K562 (cell line): Measurements from ENCODE around the gene C4orf54. TPM values are rescaled to one million over a fixed set of nuclear protein-coding genes. Genes with fewer than 3 reads are reported as not detected.
A peak's percentile ranks its signal among the peaks of the same experiment; 100 is the strongest.

ENCODE experiments used
- ATAC-seq: fragments of 200-7000 bp; cut with Tn5 transposase; 3 replicates; pipeline ENCODE4 v1.9.1; 2020; ENCODE audit warnings: moderate library complexity
- BruUV-seq: library from RNA; stranded (reverse); fragments of 400-500 nt; replicated peaks from 2 replicates; lab custom pipeline; 2021; lab: Mats Ljungman, UMichigan
- CTCF ChIA-PET: fragments of 300-600 bp; formaldehyde crosslinking; extraction: SDS; loops from one replicate; lab custom pipeline; 2021; ENCODE audit warnings: low intra/inter-chr PET ratio; lab: Yijun Ruan, JAX
- POLR2A ChIA-PET: fragments of 300-600, 350-650 bp; sonication (Branson Sonifier 250); formaldehyde crosslinking; extraction: SDS; loops from one replicate; lab custom pipeline; 2021; ENCODE audit warnings: antibody characterized with exemption, inconsistent platforms; lab: Yijun Ruan, JAX
- DNase-seq, 4 experiments: peaks; one replicate each; pipeline versions ENCODE4 v3.0.0 to v3.0.0-alpha.2; 2011 to 2018; ENCODE audit warnings: low spot score in 3 of 4, mixed read lengths in 3 of 4; ENCODE audit errors: extremely low read depth in 1 of 4
- FAIRE-seq: peaks from 2 replicates; lab custom pipeline; 2011; peaks lifted over from hg19 to GRCh38; lab: Jason Lieb, UNC
- H2AFZ ChIP-seq: 2 replicates; pipeline ENCODE4 v1.6.0; 2011; ENCODE audit warnings: low read depth, low read length, control low read depth, inconsistent platforms
- H3K27ac ChIP-seq: fragments of 200-600 bp; 3 replicates; pipeline ENCODE4 v1.8.0; 2011; ENCODE audit warnings: low read depth, mild to moderate bottlenecking, control low read depth, inconsistent platforms, low read length, moderate library complexity, mixed read lengths; ENCODE audit errors: extremely low read depth
- H3K27me3 ChIP-seq, 2 experiments: fragments of 300-600 bp in 1 of 2; 2 replicates in 1 of 2; 3 replicates in 1 of 2; pipeline versions ENCODE4 v1.6.0 to v1.8.0; 2011; ENCODE audit warnings: inconsistent platforms in 2 of 2, low read length in 2 of 2, mild to moderate bottlenecking in 1 of 2, mixed read lengths in 1 of 2, moderate library complexity in 1 of 2; ENCODE audit not compliant: control insufficient read depth in 2 of 2, insufficient read depth in 2 of 2
- H3K36me3 ChIP-seq: fragments of 300-600 bp; 3 replicates; pipeline ENCODE4 v1.8.0; 2011; ENCODE audit warnings: mild to moderate bottlenecking, low read length, inconsistent platforms; ENCODE audit not compliant: control insufficient read depth, insufficient read depth
- H3K4me1 ChIP-seq, 2 experiments: fragments of 200-600 bp in 1 of 2; replicated peaks in 1 of 2; 2 replicates in 1 of 2; 3 replicates in 1 of 2; pipeline versions ENCODE4 v1.5.1 to v1.8.0; 2011; ENCODE audit warnings: inconsistent platforms in 2 of 2, low read length in 2 of 2, mild to moderate bottlenecking in 1 of 2, mixed read lengths in 1 of 2, moderate library complexity in 1 of 2; ENCODE audit not compliant: control insufficient read depth in 2 of 2, insufficient read depth in 2 of 2
- H3K4me2 ChIP-seq: 2 replicates; pipeline ENCODE4 v1.6.1; 2011; ENCODE audit warnings: low read length, control low read depth, inconsistent platforms, mixed read lengths; ENCODE audit not compliant: insufficient read depth
- H3K4me3 ChIP-seq: fragments of 200-600 bp; sonication (generic), shearing (Covaris generic); 2 replicates; pipeline ENCODE4 v1.5.1; 2016; ENCODE audit warnings: control low read depth, inconsistent platforms
- H3K79me2 ChIP-seq: fragments of 200-600 bp; 3 replicates; pipeline ENCODE4 v1.8.0; 2011; ENCODE audit warnings: low read length, inconsistent platforms; ENCODE audit not compliant: control insufficient read depth, insufficient read depth
- H3K9ac ChIP-seq, 2 experiments: 2 replicates each; pipeline versions ENCODE4 v1.6.0 to v1.6.1; 2011; ENCODE audit warnings: low read depth in 2 of 2, low read length in 2 of 2, control low read depth in 1 of 2, inconsistent platforms in 1 of 2, mild to moderate bottlenecking in 1 of 2, mixed read lengths in 1 of 2; ENCODE audit not compliant: insufficient read depth in 1 of 2
- H3K9me1 ChIP-seq: one replicate; pipeline ENCODE4 v1.6.0; 2011; ENCODE audit warnings: inconsistent platforms, mild to moderate bottlenecking, low read length, moderate library complexity; ENCODE audit not compliant: control insufficient read depth, insufficient read depth
- H3K9me3 ChIP-seq: replicated peaks from 2 replicates; pipeline ENCODE4 v1.5.1; 2011; ENCODE audit warnings: low read depth, low read length, inconsistent platforms; ENCODE audit not compliant: control insufficient read depth, insufficient read depth
- H4K20me1 ChIP-seq: replicated peaks from 2 replicates; pipeline ENCODE4 v1.6.1; 2011; ENCODE audit warnings: low read length, inconsistent platforms, mixed read lengths; ENCODE audit not compliant: control insufficient read depth, insufficient read depth
- CHD4 ChIP-seq: fragments of 200-600 bp; sonication (generic); IDR thresholded peaks from 3 replicates; pipeline ENCODE4 v1.6.1; 2012; ENCODE audit warnings: low read depth, mild to moderate bottlenecking, mixed read lengths, low read length, inconsistent platforms; ENCODE audit not compliant: insufficient read depth, insufficient replicate concordance, poor library complexity, severe bottlenecking
- ETV6 ChIP-seq, 3 experiments: fragments of 150-350 bp in 1 of 3; sonication (generic) in 1 of 3; formaldehyde crosslinking in 1 of 3; IDR thresholded peaks; 2 replicates each; pipeline versions ENCODE4 v1.6.1 to v1.8.0; 2014 to 2022; ENCODE audit warnings: borderline replicate concordance in 2 of 3, low read depth in 2 of 3, antibody characterized with exemption in 1 of 3, low read length in 1 of 3, mild to moderate bottlenecking in 1 of 3, missing genetic modification reagents in 1 of 3
- IFI16 ChIP-seq: fragments of 250-450 bp; sonication (Bioruptor Pico); IDR thresholded peaks from 2 replicates; pipeline ENCODE4 v2.1.2; 2022; ENCODE audit warnings: mild to moderate bottlenecking, inconsistent platforms
- KAT8 ChIP-seq: fragments of 450-650 bp; IDR thresholded peaks from 2 replicates; pipeline ENCODE4 v1.6.1; 2016; ENCODE audit warnings: low read depth, mild to moderate bottlenecking
- MCM7 ChIP-seq, 2 experiments: fragments of 450-650 bp; IDR thresholded peaks; 2 replicates each; pipeline ENCODE4 v1.6.1; 2016 to 2018
- MEF2A ChIP-seq: IDR thresholded peaks from 2 replicates; pipeline ENCODE4 v1.6.1; 2011; ENCODE audit warnings: low read depth, mild to moderate bottlenecking, low read length, moderate library complexity; ENCODE audit not compliant: control insufficient read depth
- MTF1 ChIP-seq: fragments of 250-450 bp; sonication (Bioruptor Pico); IDR thresholded peaks from 2 replicates; pipeline ENCODE4 v1.9.0; 2021; ENCODE audit warnings: moderate library complexity, mild to moderate bottlenecking, inconsistent platforms, borderline replicate concordance
- NR2C2 ChIP-seq, 2 experiments: fragments of 200-800 bp in 1 of 2; sonication (Bioruptor generic) in 1 of 2; sonication (generic) in 1 of 2; formaldehyde crosslinking in 1 of 2; IDR thresholded peaks; 2 replicates each; pipeline versions ENCODE4 v1.6.1 to v1.8.0; 2016 to 2022; ENCODE audit warnings: mild to moderate bottlenecking in 1 of 2, missing compliant biosample characterization in 1 of 2, missing genetic modification characterization in 1 of 2, missing genetic modification reagents in 1 of 2
- NR3C1 ChIP-seq: sonication (generic); formaldehyde crosslinking; IDR thresholded peaks from 2 replicates; pipeline ENCODE4 v1.8.1; 2022; ENCODE audit warnings: missing genetic modification reagents
- PRMT5 ChIP-seq: sonication (generic); formaldehyde crosslinking; IDR thresholded peaks from 2 replicates; pipeline ENCODE4 v1.5.0; 2020; ENCODE audit warnings: missing genetic modification reagents
- SPI1 ChIP-seq: IDR thresholded peaks from 2 replicates; pipeline ENCODE4 v1.6.1; 2011; ENCODE audit warnings: low read depth, low read length, control low read depth, borderline replicate concordance
- ZNF324 ChIP-seq: fragments of 250-450 bp; sonication (Bioruptor Pico); IDR thresholded peaks from 2 replicates; pipeline ENCODE4 v1.4.0; 2020; ENCODE audit warnings: mild to moderate bottlenecking
- ZNF696 ChIP-seq: fragments of 250-450 bp; sonication (Bioruptor Pico); conservative IDR thresholded peaks from 2 replicates; pipeline ENCODE4 v1.4.0; 2020; ENCODE audit warnings: mild to moderate bottlenecking, moderate library complexity
- ZNF707 ChIP-seq: fragments of 250-450 bp; sonication (Bioruptor Pico); conservative IDR thresholded peaks from 2 replicates; pipeline ENCODE4 v1.8.0; 2022; ENCODE audit warnings: inconsistent platforms, mild to moderate bottlenecking, moderate library complexity
- WGBS: fragments of 100-300 bp; shearing (Covaris generic); methylation state at CpG from one replicate; pipeline ENCODE4 v1.1.6; 2016; ENCODE audit warnings: low coverage, mixed read lengths; ENCODE audit not compliant: insufficient coverage; ENCODE audit errors: missing lambda C conversion rate; 5-methylcytosine and 5-hydroxymethylcytosine counted together
- in situ Hi-C: fragments of 300-500 bp; cut with MboI; formaldehyde crosslinking; loops from 4 replicates; pipeline ENCODE4 v1.15.0; 2018; ENCODE audit warnings: inconsistent platforms, mixed read lengths
- intact Hi-C: fragments of 100-400 bp; cut with micrococcal nuclease; formaldehyde crosslinking; loops from 2 replicates; pipeline ENCODE4 v1.14.2; 2022
- polyA plus RNA-seq, 8 experiments: library from polyadenylated mRNA; depleted of rRNA in 4 of 8; stranded (reverse) in 5 of 8; unstranded in 3 of 8; fragments of >200 nt; fragmentation: Nextera tagmentation in 2 of 8; fragmentation: Illumina TruSeq in 1 of 8; extraction: Ambion mirVana in 2 of 8; extraction: Trizol in 1 of 8; gene quantifications; 2 replicates each; pipeline versions ENCODE4 v1.2.1 to v1.2.3, GENCODE V29; 2011 to 2014; ENCODE audit warnings: inconsistent platforms in 1 of 8, missing spikeins in 1 of 8
- total RNA-seq, 7 experiments: library from RNA; depleted of rRNA in 6 of 7; stranded (reverse); fragments of >200 nt in 6 of 7; fragmentation: Illumina TruSeq in 2 of 7; extraction: Trizol in 2 of 7; gene quantifications; 2 replicates each; pipeline versions ENCODE4 v1.2.1 to v1.2.3, GENCODE V29; 2011 to 2021; ENCODE audit warnings: low replicate concordance in 1 of 7
- TF ChIP-seq, protein P1 (sequence below): fragments of 450-650 bp; conservative IDR thresholded peaks from 2 replicates; pipeline ENCODE4 v1.6.1; 2016; ENCODE audit warnings: missing genetic modification characterization, low read depth, mild to moderate bottlenecking, missing compliant biosample characterization, moderate library complexity
- TF ChIP-seq, protein P2 (sequence below): fragments of 450-650 bp; IDR thresholded peaks from 2 replicates; pipeline ENCODE4 v1.6.1; 2016; ENCODE audit warnings: antibody characterized with exemption

Gene C4orf54
- total and polyA plus RNA-seq, 9 of the 15 experiments (the other 6 are each of a cell fraction or from before 2014, with no cell fraction given), result not detected

- CTCF ChIA-PET, result no interaction called here
These were observed 43.1 kb downstream of the C4orf54 start for GRCh38 chr4:99614491-99614890.

DNA sequence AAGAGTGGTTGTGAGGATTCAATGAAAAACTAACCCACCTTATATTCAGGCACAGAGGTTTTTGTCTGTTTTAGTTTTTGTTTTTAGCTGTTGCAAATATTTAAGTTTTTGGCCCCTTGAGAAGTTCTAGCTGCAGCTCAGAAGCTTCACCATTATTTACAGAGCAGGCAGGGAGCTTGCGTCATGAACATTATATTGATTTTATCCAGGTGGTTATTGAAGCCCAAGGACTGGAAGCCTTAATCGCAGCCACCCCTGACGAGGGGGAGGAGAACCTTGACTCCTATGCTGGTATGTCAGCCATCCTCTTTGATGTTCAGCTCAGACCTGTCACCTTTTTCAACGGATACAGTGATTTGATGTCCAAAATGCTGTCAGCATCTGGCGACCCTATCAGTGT lies 44.9 kb downstream of the C4orf54 start:
- no peaks in the 10 kb centered on the region for H3K79me2 ChIP-seq
- DNase-seq, result no peak
- no TSS peak for BruUV-seq
- no peaks in the 10 kb centered on the region for H3K27me3 ChIP-seq
- no peak for ATAC-seq
- 0% methylated on average over 5 of the region's 5 CpGs for WGBS
- no peaks in the 10 kb centered on the region for H3K9me1 ChIP-seq
- ChIA-PET POLR2A (interaction anchor here (0.7 kb wide), 1 partner anchor 49 kb away, joined by 3 read pairs; no protein-coding TSS in a partner anchor), CTCF (no interaction called here)
- no peaks in the 10 kb centered on the region for H3K36me3 ChIP-seq
- H3K4me2 ChIP-seq, result no peak overlapping the region
- no peak for FAIRE-seq
- H3K9me3 ChIP-seq, result no peaks in the 10 kb centered on the region
- no peak overlapping the region for H2AFZ ChIP-seq
- H3K4me1 ChIP-seq, result no peaks in the 10 kb centered on the region
- no peak overlapping the region for H3K4me3 ChIP-seq
- intact Hi-C loops (no loop called here), in situ Hi-C loops (no loop called here)
- H4K20me1 ChIP-seq, result no peaks in the 10 kb centered on the region
- H3K27ac ChIP-seq, result no peak overlapping the region
- H3K9ac ChIP-seq, result no peak overlapping the region
- TF ChIP-seq, protein P1, sequence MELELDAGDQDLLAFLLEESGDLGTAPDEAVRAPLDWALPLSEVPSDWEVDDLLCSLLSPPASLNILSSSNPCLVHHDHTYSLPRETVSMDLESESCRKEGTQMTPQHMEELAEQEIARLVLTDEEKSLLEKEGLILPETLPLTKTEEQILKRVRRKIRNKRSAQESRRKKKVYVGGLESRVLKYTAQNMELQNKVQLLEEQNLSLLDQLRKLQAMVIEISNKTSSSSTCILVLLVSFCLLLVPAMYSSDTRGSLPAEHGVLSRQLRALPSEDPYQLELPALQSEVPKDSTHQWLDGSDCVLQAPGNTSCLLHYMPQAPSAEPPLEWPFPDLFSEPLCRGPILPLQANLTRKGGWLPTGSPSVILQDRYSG (tag), result no peak
- TF ChIP-seq NR3C1 (CRISPR knock-in tag) (no peak), PRMT5 (CRISPR knock-in tag) (no peak), ETV6 (IDR thresholded peaks at IDR 0.05; ENCODE audit: borderline replicate concordance in 1 of 2, low read depth in 2 of 2, low read length in 1 of 2) (no peak), ETV6 (CRISPR knock-in tag; IDR thresholded peaks at IDR 0.05; ENCODE audit: borderline replicate concordance) (no peak), ZNF707 (CRISPR knock-in tag) (no peak), ZNF324 (CRISPR knock-in tag) (no peak), MEF2A (no peak), MTF1 (CRISPR knock-in tag) (no peak), MCM7 (IDR thresholded peaks at IDR 0.05) (no peak), ZNF696 (CRISPR knock-in tag) (no peak)
- TF ChIP-seq, protein P2, sequence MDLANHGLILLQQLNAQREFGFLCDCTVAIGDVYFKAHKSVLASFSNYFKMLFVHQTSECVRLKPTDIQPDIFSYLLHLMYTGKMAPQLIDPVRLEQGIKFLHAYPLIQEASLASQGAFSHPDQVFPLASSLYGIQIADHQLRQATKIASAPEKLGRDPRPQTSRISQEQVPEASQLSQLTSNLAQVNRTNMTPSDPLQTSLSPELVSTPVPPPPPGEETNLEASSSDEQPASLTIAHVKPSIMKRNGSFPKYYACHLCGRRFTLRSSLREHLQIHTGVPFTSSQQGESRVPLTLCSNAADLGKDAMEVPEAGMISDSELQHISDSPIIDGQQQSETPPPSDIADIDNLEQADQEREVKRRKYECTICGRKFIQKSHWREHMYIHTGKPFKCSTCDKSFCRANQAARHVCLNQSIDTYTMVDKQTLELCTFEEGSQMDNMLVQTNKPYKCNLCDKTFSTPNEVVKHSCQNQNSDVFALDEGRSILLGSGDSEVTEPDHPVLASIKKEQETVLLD, result no peak

More at GRCh38 chr4:99614491-99614890, 43.1 kb downstream of the C4orf54 start:
- in situ Hi-C loops, result no loop called here
- intact Hi-C loops, result no loop called here
- no peaks in the 10 kb centered on the region for H3K27me3 ChIP-seq
- POLR2A ChIA-PET, result interaction anchor here (0.6 kb wide), 1 partner anchor 47 kb away, joined by 3 read pairs; no protein-coding TSS in a partner anchor
- TF ChIP-seq SPI1 (peak; percentile 67; the same call in 1 of the 2 replicates), IFI16 (CRISPR knock-in tag) (no peak), KAT8 (no peak), CHD4 (no peak), NR2C2 (CRISPR knock-in tag; IDR thresholded peaks at IDR 0.05) (no peak), NR2C2 (tag; IDR thresholded peaks at IDR 0.05) (peak; percentile 48), ETV6 (IDR thresholded peaks at IDR 0.05; ENCODE audit: borderline replicate concordance in 1 of 2, low read depth in 2 of 2, low read length in 1 of 2) (no peak), ETV6 (CRISPR knock-in tag; IDR thresholded peaks at IDR 0.05; ENCODE audit: borderline replicate concordance) (no peak)
- TF ChIP-seq, all 486 proteins: peak for 2
- Histone ChIP-seq H3K9me1 (no peaks in the 10 kb centered on the region), H3K4me2 (no peak overlapping the region), H3K4me1 (no peaks in the 10 kb centered on the region), H4K20me1 (no peaks in the 10 kb centered on the region), H3K9me3 (no peaks in the 10 kb centered on the region), H2AFZ (no peak overlapping the region), H3K27ac (no peak overlapping the region), H3K36me3 (no peaks in the 10 kb centered on the region), H3K4me3 (no peak overlapping the region), H3K9ac (no peak overlapping the region), H3K79me2 (no peaks in the 10 kb centered on the region)
- no peak for ATAC-seq
- BruUV-seq, result no TSS peak
- no peak for FAIRE-seq
- no peak for DNase-seq
- WGBS, result 0% methylated on average over 1 of the region's 1 CpG
